Measurements from ENCODE around the gene PAIP2.
"Not testable (repeated sequence)": the region's sequence is repeated elsewhere in the genome, so short reads cannot be mapped to it uniquely, and the experiment has no call there.

Gene PAIP2

DNA sequence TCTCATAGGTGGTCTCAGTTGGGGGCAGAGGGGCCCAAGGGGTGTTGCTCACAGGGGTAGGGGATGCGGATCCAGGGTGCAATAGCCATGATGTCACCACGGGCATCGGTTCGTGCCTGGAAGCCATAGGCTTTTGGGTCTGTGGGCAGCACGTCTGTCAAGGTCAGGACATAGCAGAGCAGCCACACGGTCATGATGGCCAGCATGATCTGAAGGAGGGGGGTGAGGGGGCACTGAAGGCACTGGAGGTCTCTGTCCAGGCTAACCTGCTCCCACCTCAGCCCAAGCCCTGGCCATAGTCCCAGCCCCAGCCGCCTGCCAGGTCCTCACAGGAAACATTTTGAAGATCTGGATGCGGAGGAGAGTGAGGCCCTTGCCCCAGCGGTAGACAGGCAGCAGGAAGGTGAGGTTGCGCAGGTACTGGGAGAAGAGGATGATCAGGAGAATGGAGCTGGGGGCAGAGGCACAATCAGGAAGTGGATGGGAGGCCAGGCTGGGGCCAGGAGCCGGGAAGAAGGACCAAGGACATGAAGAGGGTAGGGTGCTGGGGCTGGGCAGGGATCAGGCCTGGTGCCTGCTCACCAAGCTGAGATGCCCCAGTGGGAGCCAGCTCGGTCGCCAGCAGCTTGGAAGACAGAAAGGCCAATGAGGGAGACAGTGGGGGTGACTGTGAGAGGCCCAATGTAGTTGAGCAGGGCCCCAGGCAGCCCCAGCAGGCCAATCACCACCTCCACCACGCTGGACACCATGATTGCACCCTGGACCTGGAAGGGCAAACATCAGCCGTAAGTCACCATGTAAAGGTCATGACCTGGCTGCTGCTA lies 38.2 kb downstream of the PAIP2 start:
- DNase-seq: no peak

DNA sequence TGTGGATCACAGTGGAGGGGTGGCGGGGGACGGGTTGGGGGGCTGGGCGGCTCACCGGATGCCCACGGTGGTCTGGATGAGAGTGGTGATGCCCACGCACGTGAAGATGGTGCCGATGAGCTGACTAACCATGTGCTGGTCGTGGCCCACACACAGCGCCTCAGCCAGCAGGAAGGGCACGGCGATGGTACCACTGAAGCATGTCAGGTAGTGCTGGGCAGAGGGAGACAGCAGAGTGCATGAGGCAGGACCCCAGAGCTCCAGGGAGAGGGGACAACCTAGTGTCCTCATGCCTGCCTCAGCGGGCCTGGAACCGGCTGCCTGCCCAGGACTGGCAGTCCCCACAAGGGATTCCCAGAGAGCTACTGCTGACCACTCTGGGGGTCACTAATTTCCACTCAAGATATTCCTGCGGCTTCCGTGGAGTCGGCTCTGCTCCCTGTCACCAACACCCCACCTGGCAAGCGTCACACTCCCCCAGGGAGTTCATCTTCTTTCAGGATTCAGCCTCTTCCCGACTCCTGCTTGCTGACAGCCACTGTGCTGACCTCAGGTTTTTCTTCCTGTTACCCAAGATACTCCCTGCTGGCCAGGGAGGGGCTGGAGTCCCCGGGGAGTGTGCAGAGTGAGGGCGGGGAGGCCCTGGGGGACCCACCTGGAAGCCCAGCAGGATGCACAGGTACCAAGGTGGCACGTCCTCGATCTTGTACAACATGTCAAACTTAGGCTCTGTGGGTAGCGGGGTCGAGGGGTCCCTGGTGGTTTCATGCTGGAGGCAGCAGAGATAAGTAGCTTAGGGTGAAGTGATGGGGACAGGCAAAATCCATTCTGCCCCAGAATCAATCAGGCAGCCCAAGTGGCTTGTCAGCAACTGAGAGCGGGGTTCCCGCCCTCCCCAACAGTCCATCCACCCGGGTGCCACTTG lies 40.4 kb downstream of the PAIP2 start:
- DNase-seq: no peak

DNA sequence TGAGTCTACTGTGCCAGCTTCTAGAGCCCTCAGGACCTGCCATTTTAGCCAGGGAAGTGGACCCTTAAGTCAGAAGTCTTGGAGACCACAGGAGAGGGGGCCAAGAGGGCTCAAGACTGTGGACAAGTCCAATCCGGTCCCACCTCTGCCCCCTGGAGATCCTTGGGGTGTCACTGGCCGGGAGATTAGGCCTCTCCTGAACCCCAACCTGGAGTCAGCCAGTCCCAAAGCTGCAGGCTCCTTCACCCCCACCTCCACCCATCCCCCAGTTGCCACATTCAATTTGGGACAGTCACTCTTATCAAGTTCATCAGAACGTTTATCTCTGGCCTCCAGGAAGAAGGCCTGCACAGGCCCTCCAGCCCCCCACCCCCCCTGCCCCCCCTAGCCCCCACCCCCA lies 41.2 kb downstream of the PAIP2 start:
- no peak for DNase-seq

DNA sequence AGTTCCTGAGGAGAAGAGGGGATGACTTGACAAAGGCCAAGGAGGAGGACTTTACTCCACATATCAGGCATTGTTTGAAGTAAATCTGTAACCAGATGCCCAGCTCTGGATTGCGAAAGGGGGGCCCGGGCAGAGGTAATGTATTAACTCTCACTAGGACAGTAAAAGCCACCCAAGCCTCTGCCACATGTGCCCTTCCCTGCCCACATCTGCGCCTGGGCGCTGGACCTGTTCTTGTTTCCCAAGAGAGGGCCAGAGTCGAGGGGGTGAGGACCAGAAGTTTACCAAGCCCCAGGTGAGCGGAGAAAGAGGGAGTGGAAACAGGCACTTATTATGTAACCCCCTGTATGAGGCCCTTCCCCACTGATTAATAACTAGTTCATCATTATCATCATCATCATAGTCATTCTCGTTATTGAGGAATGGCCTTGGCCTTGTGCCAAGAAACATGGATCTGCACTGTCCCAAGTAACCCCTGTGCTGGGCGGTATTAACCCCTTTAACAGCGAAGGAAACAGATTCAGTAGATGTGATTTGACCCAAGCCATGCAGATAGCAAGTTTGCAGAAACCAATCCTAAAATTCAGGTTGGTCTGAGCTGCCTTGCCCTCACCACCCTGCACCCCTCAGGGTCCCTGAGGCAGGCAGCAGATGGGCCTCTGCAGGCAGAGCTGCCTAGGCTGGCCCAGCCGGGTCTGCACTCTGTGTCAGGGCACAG lies 41.8 kb downstream of the PAIP2 start, which contains the start of gene SLC23A1:
TSS of gene SLC23A1 (minus strand) at position 23 of the 718 bp plus-strand sequence. CDS start 44 bp downstream, outside the sequence.
- DNase-seq: no peak

DNA sequence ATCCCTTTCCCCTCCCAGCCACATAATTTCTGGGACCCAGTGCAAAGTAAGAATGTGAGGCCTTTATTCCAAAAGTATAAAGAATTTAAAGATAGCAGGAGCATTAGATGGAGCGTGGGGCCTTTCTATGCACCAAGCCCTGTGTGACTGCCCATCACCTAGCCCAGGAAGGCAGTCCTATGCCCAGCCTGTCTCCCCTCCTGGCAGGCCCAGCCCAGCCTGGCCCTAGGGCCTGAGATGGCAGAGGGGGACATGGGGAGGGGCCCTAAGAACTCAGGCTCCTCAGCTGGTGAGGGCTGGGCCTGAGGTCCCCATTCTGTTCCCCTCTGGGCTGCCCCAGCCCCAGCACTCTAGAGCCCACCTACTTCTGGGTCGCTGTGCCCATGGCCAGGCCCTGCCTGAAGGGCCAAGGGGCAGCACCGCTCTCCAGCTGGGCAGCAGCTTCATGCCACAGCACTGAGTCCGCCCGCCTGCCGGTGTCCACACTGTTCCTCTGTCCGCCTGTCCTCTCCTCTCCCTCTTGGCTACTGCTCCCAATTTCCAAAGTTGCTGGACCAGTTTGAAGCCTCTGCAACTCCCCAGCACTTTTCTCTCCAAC lies 42.4 kb downstream of the PAIP2 start:
- no peak for DNase-seq

DNA sequence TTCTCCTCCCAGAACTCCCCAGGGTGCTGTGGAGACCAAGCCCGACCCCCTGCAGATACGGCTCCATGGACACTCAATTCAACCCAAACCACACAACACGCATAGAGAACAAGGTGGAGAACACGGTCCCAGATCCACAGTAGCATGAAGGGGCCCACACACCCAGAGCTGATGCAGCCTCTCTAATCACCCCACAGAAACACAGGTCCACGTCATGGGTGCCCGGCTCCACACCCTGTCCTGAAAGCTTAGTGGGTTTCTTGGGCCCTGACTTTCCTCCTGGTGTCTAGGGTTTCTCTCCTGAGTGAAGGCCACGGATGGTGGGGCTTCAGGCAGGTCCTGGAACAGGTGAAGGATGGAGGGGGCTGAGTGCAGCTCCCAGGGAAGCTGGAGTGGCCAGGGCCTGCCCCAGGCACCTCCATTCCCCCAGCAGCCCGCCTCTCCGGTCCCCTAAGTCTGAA lies 43.0 kb downstream of the PAIP2 start:
- no peak for DNase-seq

DNA sequence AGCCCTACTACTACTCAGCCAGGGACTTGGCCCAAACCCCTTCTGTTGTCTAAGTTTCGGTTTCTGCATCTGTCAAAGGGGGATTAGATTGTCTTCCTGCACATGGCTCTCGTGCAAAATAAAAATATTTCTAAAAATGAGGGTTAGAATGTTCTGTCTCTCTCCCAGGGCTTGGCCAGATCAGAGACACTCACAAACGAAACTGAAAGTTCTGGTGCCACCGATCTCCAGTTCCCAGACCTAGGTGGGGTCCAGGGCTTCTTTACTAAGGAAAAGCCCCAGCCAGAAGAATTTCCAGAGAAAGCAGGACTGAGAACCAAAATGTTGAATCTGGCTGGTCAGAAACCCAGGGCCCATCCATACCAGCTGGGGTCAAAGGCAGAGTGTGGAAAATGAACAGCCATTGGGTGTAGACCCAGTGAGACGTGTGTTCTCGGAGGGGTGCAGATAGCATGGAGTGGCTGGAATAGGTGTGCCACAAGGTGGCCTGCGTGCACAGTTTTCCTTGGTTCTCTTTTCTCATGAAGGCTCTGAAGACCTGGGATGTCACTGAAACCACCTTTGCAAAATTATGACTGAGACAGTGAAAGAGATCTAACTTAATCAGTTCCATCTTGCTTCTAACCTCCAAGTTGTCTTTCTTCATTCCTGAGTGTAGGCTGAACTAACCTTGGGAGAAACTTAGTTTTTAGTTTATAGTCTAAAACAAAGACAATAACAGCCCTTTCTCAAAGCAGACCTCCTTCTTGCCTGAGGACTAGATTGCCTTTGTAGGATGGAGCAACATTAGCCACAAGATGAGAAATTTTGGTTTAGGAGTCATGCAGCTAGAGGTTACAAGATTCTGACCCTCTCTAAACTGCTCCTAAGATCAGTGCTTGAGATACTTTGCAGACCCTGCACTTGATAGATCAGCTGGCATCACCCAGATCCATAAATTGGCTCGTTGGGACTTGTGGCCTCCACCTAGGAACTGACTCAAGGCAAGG lies 43.7 kb downstream of the PAIP2 start:
- DNase-seq: no peak

DNA sequence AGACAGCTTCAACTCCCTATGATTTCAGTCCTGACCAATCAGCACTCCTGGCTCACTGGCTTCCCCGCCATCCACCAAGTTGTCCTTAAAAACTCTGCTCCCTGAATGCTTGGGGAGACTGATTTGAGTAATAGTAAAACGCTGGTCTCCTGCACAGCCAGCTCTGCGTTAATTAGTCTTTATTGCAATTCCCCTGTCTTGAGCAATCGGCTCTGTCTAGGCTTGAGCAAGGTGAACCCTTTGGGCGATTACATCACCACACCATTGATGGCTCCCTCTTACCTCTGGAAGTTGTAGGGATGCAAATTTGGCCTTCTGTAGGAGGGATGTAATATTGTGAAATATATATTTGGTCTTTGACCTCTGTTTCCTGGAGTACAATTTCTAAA lies 44.4 kb downstream of the PAIP2 start:
- no peak for DNase-seq

DNA sequence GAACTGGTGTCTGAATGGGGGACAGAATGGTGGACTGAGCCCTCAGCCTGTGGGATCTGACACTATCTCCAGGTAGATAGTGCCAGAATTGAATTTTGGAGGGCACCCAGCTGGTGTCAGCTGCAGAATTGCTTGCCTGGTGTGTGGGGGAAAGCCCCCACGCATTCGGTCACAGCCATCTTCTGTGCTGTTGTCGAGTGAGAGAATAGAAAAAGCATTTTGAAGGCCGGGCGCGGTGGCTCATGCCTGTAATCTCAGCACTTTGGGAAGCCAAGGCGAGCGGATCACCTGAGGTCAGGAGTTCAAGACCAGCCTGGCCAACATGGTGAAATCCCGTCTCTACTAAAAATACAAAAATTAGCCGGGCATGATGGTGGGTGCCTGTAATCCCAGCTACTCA lies 45.3 kb downstream of the PAIP2 start:
- not testable (repeated sequence) for DNase-seq

DNA sequence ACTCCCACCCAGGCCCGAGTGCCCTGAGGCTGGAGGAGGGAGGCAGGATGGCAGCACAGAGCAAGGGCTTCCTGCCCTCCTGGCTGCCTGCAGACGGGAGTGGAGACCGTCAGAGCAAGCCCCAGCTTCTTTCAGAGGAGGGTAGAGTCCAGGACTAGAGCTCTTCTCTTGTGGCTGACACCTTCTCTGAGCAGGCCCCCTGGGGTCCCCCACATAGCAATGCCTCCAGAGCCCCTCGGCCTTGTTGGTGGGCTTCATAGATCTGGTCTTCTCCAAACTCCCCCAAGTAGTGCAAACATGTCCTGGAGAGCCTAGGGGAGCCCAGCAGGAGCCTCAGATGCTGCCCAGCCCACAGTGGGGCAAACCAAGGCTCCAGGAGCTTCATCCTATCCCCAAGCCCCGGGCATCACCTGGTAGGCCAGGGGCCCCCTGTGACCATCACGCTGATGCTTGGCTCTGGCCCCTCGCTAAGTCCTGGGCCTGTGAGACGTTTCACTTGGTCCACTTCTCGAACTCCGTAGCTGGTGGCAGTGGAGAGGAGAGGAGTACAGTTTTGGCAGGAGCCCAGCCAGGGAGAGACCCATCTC lies 46.0 kb downstream of the PAIP2 start:
- no peak for DNase-seq

DNA sequence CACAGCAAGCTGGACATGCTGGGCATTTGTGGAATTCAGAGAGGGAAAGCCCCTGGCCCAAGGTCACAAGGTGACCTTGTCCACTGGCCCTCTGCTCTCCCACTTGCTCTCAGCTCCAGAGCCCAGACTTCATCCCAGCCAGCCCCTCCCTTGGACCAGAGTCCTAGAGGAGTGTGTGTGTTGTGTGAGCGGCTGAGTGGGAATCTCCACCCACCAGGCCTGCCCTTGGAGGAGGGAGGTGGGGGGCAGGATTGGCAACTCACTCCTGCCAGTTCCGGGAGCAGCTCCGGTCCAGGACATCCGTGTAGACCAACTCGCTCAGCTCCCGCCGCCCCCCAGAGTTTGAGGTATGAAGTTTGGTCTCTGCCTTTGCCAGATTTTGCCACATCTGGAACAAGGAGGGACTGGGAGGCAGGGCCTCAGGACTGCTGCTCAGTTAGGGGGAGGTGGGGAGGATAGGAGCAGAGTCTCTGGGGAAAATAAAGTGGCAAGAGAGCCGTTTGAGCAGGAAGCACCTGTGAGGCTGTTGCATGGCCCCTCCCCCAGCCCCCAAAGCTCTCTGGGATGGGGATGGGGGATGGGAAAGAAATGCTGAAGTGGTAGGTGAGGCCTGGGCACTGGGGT lies 46.7 kb downstream of the PAIP2 start:
- peak in 1 of 2 experiments; percentile 6 for DNase-seq

DNA sequence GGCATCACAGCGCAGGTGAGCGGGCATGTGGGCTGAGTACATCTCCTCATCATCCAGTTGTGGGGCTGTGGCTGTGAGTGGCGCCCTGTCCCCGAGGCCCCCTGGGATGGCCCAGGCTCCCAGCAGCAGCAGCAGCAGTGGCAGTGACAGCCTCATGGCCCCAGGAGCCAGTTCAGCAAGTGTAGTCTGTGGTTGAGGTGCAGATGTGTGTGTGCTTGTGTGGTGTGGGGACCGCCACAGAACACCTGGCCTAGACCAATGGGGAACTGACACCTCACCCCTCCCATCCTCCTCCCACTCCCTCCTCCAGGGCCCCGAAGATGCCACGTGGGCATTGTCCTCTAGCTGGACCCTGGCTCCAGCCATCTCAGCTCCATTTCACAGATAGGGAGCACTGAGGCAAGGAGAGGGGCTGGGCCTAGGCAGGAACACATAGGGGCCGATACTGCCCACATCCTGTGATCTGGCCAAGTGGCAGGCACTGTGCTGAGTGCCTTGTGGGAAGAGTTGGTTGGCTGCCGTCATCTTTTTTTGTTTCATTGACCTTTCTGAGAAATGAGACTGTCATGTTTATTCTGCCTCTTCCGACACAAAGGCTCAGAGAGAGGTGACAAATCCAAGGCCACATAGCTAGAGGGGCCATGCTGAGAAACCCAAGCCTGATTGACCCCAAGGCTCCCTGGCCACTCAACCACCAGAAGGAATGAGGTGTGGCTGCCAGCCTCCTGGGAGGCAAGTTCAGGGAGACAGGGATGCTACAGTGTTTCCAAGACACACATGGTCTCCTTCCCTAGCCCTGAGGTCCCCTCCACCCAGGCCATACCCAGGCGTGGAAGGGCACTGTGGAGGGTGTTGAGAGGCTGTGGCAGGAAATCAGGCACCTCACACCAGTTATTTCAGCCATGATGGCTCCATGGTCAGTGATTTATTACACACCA lies 48.3 kb downstream of the PAIP2 start, which contains the start of gene MZB1:
TSS of gene MZB1 (minus strand) at position 213 of the 938 bp plus-strand sequence. CDS start at position 156, 57 bp downstream.
- no peak for DNase-seq

DNA sequence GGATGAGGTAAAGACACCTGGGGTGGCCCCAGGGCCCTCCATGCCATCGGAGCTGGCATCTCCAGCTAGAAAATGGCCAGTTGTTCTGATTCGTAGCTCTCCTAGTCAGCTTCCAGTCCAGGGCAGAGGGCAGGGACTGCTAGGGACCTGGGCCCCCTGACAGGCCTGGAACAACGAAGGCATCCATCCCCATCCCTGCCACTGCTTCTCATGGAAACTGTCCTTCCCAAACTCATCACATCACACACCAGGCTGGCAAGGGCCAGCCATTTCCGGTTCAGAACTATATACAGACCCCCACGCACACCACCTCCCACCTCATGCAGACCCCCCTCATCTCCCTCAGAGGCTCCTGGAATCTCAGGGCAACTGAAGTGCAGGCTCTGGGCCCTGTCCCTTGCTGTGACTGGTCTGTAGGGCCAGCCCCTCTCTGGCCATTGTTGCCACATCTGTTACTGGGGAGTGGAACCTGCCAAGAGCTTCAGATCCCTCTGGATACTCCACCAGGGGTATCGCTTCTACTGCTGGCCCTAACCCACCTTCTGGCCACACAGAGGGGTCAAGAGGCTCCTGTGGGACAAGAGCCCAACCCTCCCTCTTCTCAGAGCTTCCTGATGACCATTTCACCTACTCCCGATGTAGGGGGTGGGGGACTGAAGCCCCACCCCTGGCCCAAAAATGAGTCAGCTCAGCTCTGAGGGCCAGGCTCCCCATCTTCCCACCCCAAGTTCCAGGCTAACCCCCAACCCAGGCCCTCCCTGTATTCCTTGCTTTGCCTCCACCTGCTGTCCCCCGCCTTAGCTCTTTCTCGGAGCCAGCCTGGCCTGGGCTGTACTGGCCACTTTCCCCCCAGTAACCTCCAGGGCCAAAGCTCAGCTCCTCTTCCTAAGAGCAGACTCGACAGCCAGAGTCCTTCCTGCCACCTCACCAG lies 49.2 kb downstream of the PAIP2 start:
- no peak for DNase-seq

DNA sequence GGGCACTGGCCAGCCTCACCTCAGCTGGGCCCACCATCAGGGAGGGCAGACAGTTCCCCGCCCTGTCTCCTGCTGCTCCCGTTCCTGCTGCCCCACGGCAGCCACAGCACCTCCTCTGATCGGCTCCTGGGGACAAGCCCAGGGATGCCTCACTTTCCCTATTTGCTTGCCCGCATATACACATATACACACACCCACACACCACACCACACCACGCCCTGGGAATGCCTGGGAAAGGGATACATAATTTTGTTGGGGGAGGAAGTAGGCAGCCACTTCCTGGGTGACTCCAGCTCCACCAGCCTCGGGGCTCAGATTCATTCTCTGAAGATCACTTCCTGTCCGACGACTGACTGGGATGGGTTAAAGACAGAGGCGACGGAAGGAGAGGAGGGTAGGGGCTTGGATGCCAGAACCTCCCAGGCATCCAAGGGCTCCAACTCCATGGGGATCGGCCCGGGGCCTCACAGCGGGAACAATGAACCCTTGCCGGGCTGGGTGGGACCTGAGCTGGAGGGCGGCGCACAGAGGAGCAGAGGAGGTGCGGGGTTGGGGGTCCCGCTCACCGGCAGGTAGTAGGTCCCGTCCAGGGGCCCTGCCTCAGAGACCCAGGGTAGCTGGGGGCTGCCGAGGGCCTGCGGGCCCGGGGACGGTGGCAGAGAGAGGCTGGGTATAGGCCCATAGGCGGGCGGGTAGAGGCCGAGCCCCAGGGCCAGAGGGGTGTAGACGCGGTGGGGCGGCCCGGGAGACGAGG lies 50.1 kb downstream of the PAIP2 start:
- no peak for DNase-seq

DNA sequence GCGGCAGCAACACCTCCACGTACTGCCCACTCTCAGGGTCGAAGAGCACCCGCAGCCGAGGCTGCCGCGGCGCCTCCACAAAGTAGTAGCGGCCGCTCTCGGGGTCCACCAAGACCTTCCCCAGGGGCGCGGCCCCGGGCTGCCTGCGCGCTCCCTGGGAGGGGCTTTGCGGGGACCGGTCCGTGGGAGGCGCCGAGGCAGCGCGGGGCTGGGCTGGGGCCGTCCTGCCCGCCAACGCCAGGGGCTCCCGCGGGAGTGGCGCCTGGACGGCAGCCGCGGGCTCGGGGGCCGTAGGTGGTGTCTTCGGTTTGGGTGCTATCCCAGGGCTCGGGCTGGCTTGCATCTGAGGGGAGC lies 50.6 kb downstream of the PAIP2 start:
- no peak for DNase-seq

DNA sequence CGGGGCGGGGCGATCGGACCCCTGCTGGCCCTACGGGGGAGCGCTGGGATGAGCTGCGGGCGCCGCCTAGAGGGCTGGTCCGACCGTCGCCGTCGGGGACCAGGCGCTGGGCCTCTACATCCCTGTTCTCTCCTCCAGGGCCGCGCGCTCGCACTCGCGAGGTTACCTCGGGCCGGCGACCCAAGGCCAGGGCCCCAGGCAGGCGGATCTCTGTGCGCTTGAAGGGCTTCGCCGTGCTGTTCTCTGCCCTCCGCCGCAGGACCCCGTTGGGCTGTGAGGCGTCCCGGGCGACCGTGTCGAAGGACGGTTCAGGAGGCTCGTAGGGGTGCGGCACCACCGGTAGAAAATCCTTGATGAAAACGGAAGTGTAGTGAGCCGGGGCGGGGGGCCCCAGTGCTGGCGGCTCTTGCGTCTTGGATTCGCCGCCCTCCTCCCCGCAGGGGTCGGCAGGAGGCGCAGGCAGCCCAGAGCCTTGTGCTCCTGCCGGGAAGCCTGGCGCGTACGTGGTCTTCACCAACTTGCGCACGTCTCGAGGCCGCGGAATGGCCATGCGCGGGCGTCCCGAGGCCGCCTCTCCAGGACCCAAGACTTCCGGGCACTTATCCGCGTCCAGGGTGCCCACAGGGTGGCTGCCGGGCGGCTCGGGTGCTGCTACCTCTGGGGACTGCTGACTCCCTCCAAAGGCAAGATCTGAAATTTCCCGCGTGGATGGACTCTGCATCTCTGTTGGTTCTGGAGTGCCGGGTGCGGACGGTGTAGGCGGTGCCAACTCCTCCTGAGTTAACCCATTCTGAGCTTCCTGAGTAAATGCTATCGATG lies 51.2 kb downstream of the PAIP2 start:
- DNase-seq: peak; percentile 18 to 31
